NT2/D1 (cell line): ENCODE results near the gene NIPBL.

Experiments
- SUZ12 ChIP-seq: IDR thresholded peaks from 2 replicates; pipeline ENCODE4 v1.6.1; 2011; ENCODE audit not compliant: insufficient read length, insufficient read depth; ENCODE audit errors: extremely low read depth
- YY1 ChIP-seq: IDR thresholded peaks from 2 replicates; pipeline ENCODE4 v1.6.1; 2011; ENCODE audit not compliant: insufficient read length, insufficient read depth

DNA sequence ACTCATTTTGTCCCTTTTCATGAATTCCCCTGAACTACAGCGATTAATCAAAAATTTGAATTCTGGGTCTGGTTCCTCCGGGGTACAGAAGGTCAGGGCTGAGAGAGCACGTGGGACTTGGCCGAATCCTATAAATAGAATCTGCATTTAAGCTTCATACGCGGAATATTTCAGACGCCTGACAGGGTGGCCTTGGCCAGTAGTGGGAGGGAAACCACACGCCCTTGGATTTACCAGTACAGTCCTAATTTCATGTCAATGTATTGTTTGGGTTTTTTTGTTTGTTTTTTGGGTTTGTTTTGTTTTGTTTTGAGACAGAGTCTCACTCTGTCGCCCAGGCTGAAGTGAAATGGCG is 21.5 kb upstream of the NIPBL start:
- no peak for TF ChIP-seq SUZ12
- TF ChIP-seq YY1, result no peak
